ENCODE measurements around the gene BAIAP3.

The BAIAP3 gene

GRCh38 chr16:1341495-1342420 is 8.3 kb downstream of the BAIAP3 start:
- DNase-seq (ENCODE audit: low read depth, low spot score) = no peak
- peak overlapping the region; percentile 45 for H3K4me3 ChIP-seq (ENCODE audit: low read length)

GRCh38 chr16:1342526-1343427 is 9.3 kb downstream of the BAIAP3 start:
- peak overlapping the region; percentile 45 for H3K4me3 ChIP-seq (ENCODE audit: low read length)
- peak; percentile 94 for DNase-seq (ENCODE audit: low read depth, low spot score)

DNA sequence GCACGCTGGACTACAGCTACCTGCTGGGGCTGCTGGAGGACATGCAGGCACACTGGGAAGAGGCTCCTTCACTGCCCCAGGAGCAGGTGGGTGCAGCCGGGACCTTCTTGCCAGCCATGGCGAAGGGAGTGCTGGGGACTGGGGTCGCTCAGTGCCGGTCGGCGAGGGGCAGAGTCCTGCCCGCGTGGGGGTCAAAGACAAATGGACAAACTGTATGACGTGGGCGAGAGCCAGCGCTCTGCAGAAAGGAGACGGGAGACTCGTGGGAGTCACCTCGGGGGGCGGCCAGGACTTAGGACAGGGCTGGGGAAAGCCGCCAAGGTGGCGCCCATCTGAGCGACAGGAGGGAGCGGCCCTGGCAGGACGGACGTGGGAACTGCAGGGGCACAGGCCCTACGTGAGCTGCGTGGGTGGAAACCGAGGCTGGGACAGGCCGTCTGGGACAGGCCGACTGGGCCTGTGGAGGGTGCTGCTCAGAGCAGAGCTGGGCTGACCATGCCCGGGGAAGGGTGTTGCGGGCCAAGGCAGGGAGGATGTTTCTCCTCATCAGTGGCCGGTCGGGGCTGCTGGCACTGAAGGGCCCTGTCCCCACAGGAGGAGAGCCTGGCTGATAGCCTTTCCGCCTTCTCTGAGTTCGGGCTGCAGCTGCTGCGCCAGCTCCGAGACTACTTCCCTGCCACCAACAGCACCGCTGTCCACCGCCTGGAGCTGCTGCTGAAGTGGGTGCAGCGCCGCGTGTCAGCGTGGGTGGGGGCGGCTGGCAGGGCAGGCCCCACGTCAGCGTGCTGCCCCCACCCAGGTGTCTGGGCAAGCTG is 10.2 kb downstream of the BAIAP3 start:
- peak overlapping the region; percentile 5; the same call in 1 of the 2 replicates for H3K4me3 ChIP-seq (ENCODE audit: low read length)
- DNase-seq (ENCODE audit: low read depth, low spot score) = no peak

DNA sequence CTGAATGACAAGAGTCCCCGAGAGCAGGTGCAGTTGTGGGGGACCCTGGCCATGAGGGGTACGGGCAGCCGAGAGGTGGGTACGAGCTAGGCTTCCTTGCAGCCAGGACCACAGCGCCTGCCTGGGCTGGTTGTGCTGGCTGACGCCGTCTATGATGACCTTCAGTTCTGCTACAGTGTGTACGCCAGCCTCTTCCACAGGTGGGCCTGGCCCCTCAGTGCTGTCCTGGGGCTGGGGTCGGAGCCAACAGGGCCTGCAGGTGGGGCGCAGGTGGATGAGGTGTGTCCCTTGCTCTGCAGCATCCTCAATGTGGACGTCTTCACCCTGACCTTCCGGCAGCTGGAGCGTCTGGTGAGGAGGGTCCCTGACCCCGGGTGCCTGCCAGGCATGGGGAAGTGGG is 11.1 kb downstream of the BAIAP3 start:
- DNase-seq (ENCODE audit: low read depth, low spot score) = no peak

GRCh38 chr16:1345087-1345486 is 11.6 kb downstream of the BAIAP3 start:
- DNase-seq (ENCODE audit: low read depth, low spot score) = no peak
- H3K4me3 ChIP-seq (ENCODE audit: low read length) = no peak overlapping the region

More for the DNA sequence above, 11.1 kb downstream of the BAIAP3 start:
- no peak overlapping the region for H3K4me3 ChIP-seq (ENCODE audit: low read length)

- H3K4me3 ChIP-seq (ENCODE audit: low read length) = no peak overlapping the region
- DNase-seq (ENCODE audit: low read depth, low spot score) = no peak
These were observed 12.4 kb downstream of the BAIAP3 start for GRCh38 chr16:1345651-1346421.

DNA sequence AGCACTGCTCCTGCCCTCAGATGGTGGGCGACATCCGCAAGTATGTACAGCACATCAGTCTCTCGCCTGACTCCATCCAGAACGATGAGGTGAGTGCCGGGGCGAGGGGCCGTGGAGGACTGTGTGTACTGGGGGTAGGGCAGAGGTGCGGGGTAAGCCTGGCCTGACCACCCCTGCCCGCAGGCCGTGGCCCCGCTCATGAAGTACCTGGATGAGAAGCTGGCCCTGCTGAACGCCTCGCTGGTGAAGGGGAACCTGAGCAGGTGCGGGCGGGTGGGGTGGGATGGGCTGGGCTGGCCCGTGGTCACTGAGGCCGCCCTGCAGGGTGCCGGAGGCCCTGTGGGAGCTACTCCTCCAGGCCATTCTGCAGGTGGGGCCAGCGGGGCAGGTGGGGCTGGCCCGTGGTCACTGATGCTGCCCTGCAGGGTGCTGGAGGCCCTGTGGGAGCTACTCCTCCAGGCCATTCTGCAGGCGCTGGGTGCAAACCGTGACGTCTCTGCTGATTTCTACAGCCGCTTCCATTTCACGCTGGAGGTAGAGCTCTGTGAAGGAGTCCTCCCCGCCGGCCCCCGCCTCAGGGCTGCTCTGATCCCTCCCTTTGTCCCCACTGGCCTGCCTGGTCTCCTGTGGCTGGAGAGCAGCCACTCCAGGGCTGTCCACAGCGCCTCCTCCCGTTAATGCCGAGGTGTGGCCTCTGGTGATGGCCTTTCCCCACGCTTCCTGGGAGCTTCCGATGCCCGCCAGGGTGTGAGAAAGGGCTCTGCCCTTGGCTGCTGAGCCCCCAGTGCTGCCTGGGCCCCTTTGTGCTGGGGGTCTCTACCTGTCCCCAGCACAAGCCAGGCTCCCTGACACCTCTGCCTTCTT is 13.2 kb downstream of the BAIAP3 start:
- DNase-seq (ENCODE audit: low read depth, low spot score) = no peak

GRCh38 chr16:1347286-1347855 is 13.9 kb downstream of the BAIAP3 start:
- DNase-seq (ENCODE audit: low read depth, low spot score) = no peak
- H3K4me3 ChIP-seq (ENCODE audit: low read length) = no peak overlapping the region

More for the DNA sequence above, 13.2 kb downstream of the BAIAP3 start:
- H3K4me3 ChIP-seq (ENCODE audit: low read length) = no peak overlapping the region

GRCh38 chr16:1347962-1348361 is 14.5 kb downstream of the BAIAP3 start:
- no peak for DNase-seq (ENCODE audit: low read depth, low spot score)
- no peak overlapping the region for H3K4me3 ChIP-seq (ENCODE audit: low read length)

DNA sequence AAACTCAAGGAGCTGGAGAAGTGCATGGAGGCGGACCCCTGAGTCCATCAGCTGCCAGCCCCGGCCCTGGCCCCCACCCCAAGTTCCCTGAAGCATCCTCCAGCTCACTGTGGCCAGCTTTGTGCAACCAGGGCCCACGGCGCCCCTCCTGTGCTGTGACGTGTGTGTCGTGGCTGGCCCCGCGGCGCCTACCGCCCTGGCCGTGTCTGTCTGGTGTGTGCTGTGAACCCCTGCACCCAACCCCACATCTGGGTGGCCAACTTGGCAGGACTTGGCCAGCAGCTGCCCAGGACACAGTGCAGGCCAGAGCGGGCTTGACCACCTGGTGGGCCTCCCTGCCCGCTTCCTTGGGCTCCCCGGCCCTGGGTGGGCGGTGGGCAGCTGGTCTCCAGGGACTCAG is 15.0 kb downstream of the BAIAP3 start:
- H3K4me3 ChIP-seq (ENCODE audit: low read length) = no peak overlapping the region
- no peak for DNase-seq (ENCODE audit: low read depth, low spot score)

DNA sequence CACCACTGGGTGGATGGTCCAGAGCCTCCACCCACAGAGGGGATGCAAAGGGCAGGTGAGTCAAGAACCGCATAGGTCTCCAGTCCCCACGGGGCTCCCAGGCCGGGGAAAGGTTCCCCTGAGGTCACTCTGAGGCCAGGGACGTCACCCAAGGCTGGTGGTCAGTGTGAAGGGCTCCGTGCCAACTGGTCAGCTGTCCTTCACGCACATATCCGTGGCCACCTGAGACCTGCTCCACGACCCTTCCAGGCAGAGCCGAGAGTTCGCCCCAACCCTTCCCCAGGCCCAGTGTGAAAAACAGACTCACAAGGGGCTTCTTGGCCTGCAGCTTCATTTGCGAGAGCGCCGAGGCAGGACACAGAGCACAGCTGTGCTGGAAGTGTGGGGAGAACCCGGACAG is 15.5 kb downstream of the BAIAP3 start:
- H3K4me3 ChIP-seq (ENCODE audit: low read length) = no peak overlapping the region
- DNase-seq (ENCODE audit: low read depth, low spot score) = no peak

- no peak for DNase-seq (ENCODE audit: low read depth, low spot score)
- H3K4me3 ChIP-seq (ENCODE audit: low read length) = no peak overlapping the region
These were observed 15.9 kb downstream of the BAIAP3 start for GRCh38 chr16:1349351-1349750.

GRCh38 chr16:1349951-1350350 is 16.5 kb downstream of the BAIAP3 start:
- no peak for DNase-seq (ENCODE audit: low read depth, low spot score)
- no peak overlapping the region for H3K4me3 ChIP-seq (ENCODE audit: low read length)

GRCh38 chr16:1350691-1351090 is 17.2 kb downstream of the BAIAP3 start:
- H3K4me3 ChIP-seq (ENCODE audit: low read length) = peak overlapping the region; percentile 84
- no peak for DNase-seq (ENCODE audit: low read depth, low spot score)

GRCh38 chr16:1351215-1351581 is 17.8 kb downstream of the BAIAP3 start:
- DNase-seq (ENCODE audit: low read depth, low spot score) = no peak
- H3K4me3 ChIP-seq (ENCODE audit: low read length) = peak overlapping the region; percentile 84

- peak within 1 kb of the TSS; percentile 84 for H3K4me3 ChIP-seq (ENCODE audit: low read length)
- peak; percentile 80 for DNase-seq (ENCODE audit: low read depth, low spot score)
These were observed 18.3 kb downstream of the BAIAP3 start, which contains the start of the genes GNPTG and TSR3 for GRCh38 chr16:1351582-1352362. Gene GNPTG, plus strand, starts transcription at chr16:1351931. Its CDS starts 35 bp downstream, at chr16:1351966. Gene TSR3, minus strand, starts transcription at chr16:1351878. Its CDS starts 74 bp downstream, at chr16:1351804.

Measured in Jurkat, Clone E6-1 (cell line).